Testis (tissue), 5 donors: ENCODE measurements around the gene NEDD1. TPM values are rescaled to one million over a fixed set of nuclear protein-coding genes. Genes with fewer than 3 reads are reported as not detected.

Experiments
- DNase-seq: peaks from one replicate; pipeline ENCODE4 v3.0.0-alpha.2; 2019
- H3K27ac ChIP-seq, 2 donors: fragments of 200-600 bp; sonication (generic); one replicate each; pipeline ENCODE4 v1.5.1; 2019
- H3K27me3 ChIP-seq: fragments of 200-600 bp; sonication (generic); one replicate; pipeline ENCODE4 v1.5.1; 2019
- H3K36me3 ChIP-seq: fragments of 200-600 bp; sonication (generic); one replicate; pipeline ENCODE4 v1.5.1; 2017; ENCODE audit warnings: low read depth; ENCODE audit errors: missing control alignments
- H3K4me1 ChIP-seq: fragments of 200-600 bp; sonication (generic); one replicate; pipeline ENCODE4 v1.5.1; 2019
- H3K4me3 ChIP-seq, 2 donors: fragments of 200-600 bp; sonication (generic); one replicate each; pipeline ENCODE4 v1.5.1; 2017 to 2019
- H3K9me3 ChIP-seq: fragments of 200-600 bp; sonication (generic); one replicate; pipeline ENCODE4 v1.5.1; 2017
- POLR2A ChIP-seq: fragments of 450-650 bp; IDR thresholded peaks from one replicate; pipeline ENCODE4 v1.6.1; 2017; ENCODE audit warnings: antibody characterized with exemption, mild to moderate bottlenecking, moderate library complexity
- WGBS, 2 donors: methylation state at CpG; one replicate each; pipeline ENCODE4 v1.1.5; 2018; 5-methylcytosine and 5-hydroxymethylcytosine counted together
- intact Hi-C: fragments of 100-400 bp; cut with DNase I; formaldehyde crosslinking; loops from one replicate; pipeline ENCODE4 v1.15.1; 2023; ENCODE audit warnings: low total_unique reads
- long read RNA-seq, 2 donors: transcript quantifications; one replicate each; lab custom pipeline, GENCODE V29; 2026
- polyA plus RNA-seq: library from polyadenylated mRNA; stranded (reverse); fragments of 350-450 nt; fragmentation: Illumina TruSeq; extraction: RNeasy Lipid Tissue Mini Kit (QIAGEN cat#74804); gene quantifications from one replicate; pipeline ENCODE4 v1.2.3, GENCODE V29; 2014; ENCODE audit warnings: low read depth, low replicate concordance; ENCODE audit not compliant: insufficient read depth
- total RNA-seq, 2 donors: library from RNA; depleted of rRNA; stranded (reverse); fragments of >200 nt; gene quantifications; one replicate each; pipeline ENCODE4 v1.2.3, GENCODE V29; 2016
- TF ChIP-seq, protein P1 (sequence below), 3 experiments: fragments of 450-650 bp in 2 of 3; fragments of 200-600 bp in 1 of 3; sonication (generic) in 1 of 3; IDR thresholded peaks; one replicate each; pipeline ENCODE4 v1.5.1; 2016 to 2019; ENCODE audit warnings: antibody characterized with exemption in 3 of 3, mild to moderate bottlenecking in 2 of 3, moderate library complexity in 1 of 3

The NEDD1 gene, protein sequence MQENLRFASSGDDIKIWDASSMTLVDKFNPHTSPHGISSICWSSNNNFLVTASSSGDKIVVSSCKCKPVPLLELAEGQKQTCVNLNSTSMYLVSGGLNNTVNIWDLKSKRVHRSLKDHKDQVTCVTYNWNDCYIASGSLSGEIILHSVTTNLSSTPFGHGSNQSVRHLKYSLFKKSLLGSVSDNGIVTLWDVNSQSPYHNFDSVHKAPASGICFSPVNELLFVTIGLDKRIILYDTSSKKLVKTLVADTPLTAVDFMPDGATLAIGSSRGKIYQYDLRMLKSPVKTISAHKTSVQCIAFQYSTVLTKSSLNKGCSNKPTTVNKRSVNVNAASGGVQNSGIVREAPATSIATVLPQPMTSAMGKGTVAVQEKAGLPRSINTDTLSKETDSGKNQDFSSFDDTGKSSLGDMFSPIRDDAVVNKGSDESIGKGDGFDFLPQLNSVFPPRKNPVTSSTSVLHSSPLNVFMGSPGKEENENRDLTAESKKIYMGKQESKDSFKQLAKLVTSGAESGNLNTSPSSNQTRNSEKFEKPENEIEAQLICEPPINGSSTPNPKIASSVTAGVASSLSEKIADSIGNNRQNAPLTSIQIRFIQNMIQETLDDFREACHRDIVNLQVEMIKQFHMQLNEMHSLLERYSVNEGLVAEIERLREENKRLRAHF
- total RNA-seq = 10 to 100 TPM; 24.3 to 29.4 TPM
- 29.6 TPM for polyA plus RNA-seq
- long read RNA-seq, donor 1, full-length matches to known transcripts = 5 of 22 reads
- long read RNA-seq, donor 1, partial matches to known transcripts = 17 of 22 reads
- long read RNA-seq, donor 1, other reads (novel, unspliced or antisense) = 0 of 22 reads
- long read RNA-seq, donor 2, full-length matches to known transcripts = 2 of 2 reads
- long read RNA-seq, donor 2, partial matches to known transcripts = 0 of 2 reads
- long read RNA-seq, donor 2, other reads (novel, unspliced or antisense) = 0 of 2 reads

DNA sequence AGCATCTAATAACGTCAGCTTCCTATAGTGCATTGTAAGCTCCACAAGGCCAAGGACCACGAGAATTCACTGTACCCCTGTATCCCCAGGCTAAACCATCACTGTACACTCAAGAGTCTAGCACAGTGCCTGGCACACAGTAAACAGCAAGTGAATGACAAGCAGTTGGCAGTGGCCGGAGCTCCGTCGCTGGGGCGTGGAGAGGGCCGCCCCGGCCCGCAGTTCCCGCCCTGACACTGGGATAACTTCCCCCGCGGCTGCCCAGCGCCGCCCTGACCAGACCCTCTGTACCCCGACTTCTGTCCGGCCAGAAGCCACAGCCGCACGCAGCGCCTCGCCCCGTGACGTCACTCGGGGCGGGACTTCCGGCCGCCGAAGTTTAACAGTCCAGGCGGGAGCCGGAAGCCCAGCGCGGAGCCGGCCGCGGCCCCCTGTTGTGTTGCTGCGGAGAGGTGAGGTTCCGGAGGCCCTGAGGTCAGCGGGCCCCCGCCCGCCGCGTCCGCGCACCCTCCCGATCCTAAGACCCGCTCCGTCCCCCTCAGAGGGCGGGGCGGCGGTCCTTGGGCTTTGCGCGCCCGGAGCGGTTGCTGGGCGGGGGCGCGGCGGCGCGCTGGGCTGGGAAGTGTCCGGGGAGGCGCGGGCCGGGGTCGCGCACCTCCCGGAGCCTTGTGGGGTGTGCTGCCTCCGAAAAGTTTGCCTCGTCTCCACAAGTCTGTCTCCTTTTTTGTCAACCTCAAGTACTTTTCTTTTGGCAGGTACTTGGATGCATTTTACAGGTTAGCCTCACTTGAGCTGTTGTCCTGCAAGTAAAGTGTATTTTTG lies at the start of gene NEDD1:
TSS of gene NEDD1 (plus strand) at position 409 of the 822 bp plus-strand sequence. CDS start 2,503 bp downstream, outside the sequence.
- intact Hi-C loops = no loop called here
- no peaks in the 10 kb centered on the region for H3K27me3 ChIP-seq
- H3K4me1 ChIP-seq = no peaks in the 10 kb centered on the region
- peak; percentile 91 for DNase-seq
- H3K27ac ChIP-seq = peak within 1 kb of the TSS; percentile 78 to 83
- H3K9me3 ChIP-seq = no peaks in the 10 kb centered on the region
- TF ChIP-seq POLR2A = no peak
- TF ChIP-seq, protein P1, sequence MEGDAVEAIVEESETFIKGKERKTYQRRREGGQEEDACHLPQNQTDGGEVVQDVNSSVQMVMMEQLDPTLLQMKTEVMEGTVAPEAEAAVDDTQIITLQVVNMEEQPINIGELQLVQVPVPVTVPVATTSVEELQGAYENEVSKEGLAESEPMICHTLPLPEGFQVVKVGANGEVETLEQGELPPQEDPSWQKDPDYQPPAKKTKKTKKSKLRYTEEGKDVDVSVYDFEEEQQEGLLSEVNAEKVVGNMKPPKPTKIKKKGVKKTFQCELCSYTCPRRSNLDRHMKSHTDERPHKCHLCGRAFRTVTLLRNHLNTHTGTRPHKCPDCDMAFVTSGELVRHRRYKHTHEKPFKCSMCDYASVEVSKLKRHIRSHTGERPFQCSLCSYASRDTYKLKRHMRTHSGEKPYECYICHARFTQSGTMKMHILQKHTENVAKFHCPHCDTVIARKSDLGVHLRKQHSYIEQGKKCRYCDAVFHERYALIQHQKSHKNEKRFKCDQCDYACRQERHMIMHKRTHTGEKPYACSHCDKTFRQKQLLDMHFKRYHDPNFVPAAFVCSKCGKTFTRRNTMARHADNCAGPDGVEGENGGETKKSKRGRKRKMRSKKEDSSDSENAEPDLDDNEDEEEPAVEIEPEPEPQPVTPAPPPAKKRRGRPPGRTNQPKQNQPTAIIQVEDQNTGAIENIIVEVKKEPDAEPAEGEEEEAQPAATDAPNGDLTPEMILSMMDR (IDR thresholded peaks at IDR 0.05) = no peak
- H3K36me3 ChIP-seq = no peaks in the 10 kb centered on the region
- 0 to 2% methylated on average over 21 to 28 of the region's 68 CpGs for WGBS, 2 donors
- H3K4me3 ChIP-seq = peak within 1 kb of the TSS; percentile 79 to 85

DNA sequence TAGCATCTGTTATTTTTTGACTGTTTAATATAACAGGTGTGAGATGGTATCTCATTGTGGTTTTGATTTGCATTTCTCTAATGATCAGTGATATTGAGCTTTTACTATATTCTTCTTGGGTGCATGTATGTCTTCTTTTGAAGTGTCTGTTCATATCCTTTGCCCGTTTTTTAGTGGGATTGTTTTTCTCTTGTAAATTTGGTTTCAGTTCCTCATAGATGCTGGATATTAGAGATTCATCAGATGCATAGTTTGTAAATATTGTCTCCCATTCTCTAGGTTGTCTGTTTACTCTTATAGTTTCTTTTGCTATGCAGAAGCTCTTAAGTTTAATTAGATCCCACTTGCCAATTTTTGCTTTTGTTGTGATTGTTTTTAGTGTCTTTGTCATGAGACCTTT lies 48.9 kb upstream of the NEDD1 start:
- WGBS, 2 donors = 74 to 85% methylated on average over 1 of the region's 1 CpG

DNA sequence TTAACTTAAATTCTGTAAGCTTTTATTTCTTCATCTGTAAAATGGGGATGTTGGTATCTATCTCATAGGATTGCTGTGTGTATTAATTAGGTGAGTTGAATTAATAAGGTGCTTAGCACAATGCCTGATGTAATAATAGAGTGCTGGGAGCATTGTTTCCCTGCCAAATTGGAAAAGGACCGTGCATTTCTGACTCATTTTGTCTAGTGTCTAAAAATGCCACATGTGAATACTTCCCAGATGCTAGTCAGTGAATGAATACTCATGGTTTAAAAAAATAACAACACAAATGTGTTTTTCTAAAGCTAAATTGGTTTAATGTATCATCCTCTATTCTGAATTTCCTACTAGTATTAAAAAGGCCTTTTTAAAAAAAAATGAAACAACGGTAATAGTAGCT lies 45.4 kb upstream of the NEDD1 start:
- H3K27me3 ChIP-seq = no peaks in the 10 kb centered on the region
- WGBS, 2 donors = 75 to 86% methylated on average over 2 of the region's 2 CpGs
- intact Hi-C loops = no loop called here
- no peaks in the 10 kb centered on the region for H3K9me3 ChIP-seq
- H3K4me3 ChIP-seq = no peak overlapping the region
- no peak overlapping the region for H3K27ac ChIP-seq
- H3K4me1 ChIP-seq = no peaks in the 10 kb centered on the region
- DNase-seq = no peak
- TF ChIP-seq, protein P1 (IDR thresholded peaks at IDR 0.05) = no peak
- TF ChIP-seq POLR2A = no peak
- H3K36me3 ChIP-seq = no peaks in the 10 kb centered on the region

More for the DNA sequence above, 48.9 kb upstream of the NEDD1 start:
- no peak for TF ChIP-seq POLR2A
- TF ChIP-seq, protein P1 (IDR thresholded peaks at IDR 0.05) = no peak
- Histone ChIP-seq H3K27ac (no peak overlapping the region), H3K4me1 (no peaks in the 10 kb centered on the region), H3K9me3 (no peaks in the 10 kb centered on the region), H3K27me3 (no peaks in the 10 kb centered on the region), H3K36me3 (no peaks in the 10 kb centered on the region), H3K4me3 (no peak overlapping the region)
- no peak for DNase-seq
- intact Hi-C loops = no loop called here

DNA sequence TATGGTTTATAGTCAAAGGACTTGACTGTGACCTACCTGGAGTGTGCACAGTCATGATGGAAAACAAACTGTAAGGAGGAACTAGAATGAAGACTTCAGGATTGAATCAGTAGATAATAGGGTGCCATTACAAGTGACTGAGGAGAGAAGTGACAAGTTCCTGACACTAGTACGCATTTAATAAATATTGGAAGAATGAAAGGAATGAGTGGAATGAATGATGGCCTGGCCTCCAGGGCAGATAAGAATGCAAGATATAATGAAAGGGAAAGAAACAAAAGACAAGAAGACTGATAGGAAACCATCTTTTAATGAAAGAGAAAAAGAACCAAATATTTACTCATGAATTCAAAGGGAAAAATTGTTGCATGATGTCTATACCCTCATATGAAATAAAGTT lies 44.7 kb upstream of the NEDD1 start:
- intact Hi-C loops = no loop called here
- H3K27me3 ChIP-seq = no peaks in the 10 kb centered on the region
- no peaks in the 10 kb centered on the region for H3K36me3 ChIP-seq
- no peak for DNase-seq
- TF ChIP-seq POLR2A = no peak
- TF ChIP-seq, protein P1 (IDR thresholded peaks at IDR 0.05) = no peak
- WGBS, 2 donors = 81 to 89% methylated on average over 1 of the region's 1 CpG
- no peaks in the 10 kb centered on the region for H3K4me1 ChIP-seq
- H3K4me3 ChIP-seq = no peak overlapping the region
- no peaks in the 10 kb centered on the region for H3K9me3 ChIP-seq
- no peak overlapping the region for H3K27ac ChIP-seq
